MV-4-11 (cell line): ENCODE results near the gene URB1.
"Not testable (repeated sequence)": the region's sequence is repeated elsewhere in the genome, so short reads cannot be mapped to it uniquely, and the experiment has no call there.

ENCODE experiments used
- DNase-seq: peaks from one replicate; lab custom pipeline; 2025; lab: John Stamatoyannopoulos, UW

URB1 gene

DNA sequence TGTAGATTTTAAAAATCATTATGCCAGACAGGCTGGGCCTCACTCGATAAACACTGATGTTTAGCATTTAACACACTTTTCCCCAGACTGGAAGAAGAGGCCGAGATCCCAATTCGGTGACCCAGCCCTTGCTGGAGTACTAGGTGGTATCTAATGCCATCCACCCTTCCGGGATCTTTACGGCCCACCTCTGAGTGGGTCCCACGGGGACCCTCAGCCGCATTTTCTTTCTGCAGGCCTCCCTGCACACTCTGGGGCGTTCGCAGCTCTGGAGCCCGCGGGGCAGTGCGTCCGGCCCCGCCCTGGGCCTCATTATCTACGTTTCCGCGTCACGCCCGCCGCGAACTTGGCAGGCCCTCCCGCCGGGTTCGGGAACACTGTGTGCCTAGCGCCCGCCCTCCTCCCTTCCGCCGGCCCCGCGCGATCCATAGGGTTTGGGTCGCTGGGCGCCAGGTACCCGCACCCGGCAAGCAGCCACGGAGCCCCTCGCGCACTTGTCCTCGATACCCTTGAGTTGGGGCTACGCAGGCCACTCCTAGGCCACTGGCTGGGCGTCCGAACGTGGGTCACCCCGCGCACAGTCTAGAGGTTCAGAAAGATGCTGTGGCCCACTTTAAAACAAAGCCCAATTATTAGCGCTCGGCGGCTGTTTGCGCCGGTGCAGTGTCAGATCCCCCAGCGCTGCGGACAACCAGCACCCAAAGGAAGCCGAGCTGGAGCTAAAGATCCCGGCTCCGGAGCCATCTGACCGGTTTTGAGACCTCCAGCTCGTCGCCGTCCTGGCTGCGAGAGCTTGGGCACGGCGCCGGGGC is 18.7 kb upstream of the URB1 start:
- DNase-seq, result no peak

DNA sequence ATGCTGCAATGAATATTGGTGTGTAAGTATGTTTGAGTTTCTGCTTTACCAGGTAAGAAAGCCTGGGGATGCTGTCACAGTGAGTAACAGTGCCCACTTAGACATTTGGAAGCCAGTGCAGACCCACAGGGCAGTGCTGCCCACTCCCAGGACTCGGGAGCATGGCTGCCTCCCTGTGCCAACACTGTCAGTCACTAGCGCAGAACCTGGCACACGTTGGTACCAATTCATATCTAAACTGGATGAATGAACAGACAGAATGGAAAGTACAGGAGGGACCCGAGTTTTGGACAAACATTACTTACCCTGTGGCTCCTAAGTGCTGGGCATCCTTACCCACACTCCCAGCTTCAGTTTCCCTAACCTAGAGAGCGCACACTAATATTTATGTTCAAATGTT is 18.1 kb upstream of the URB1 start:
- no peak for DNase-seq

DNA sequence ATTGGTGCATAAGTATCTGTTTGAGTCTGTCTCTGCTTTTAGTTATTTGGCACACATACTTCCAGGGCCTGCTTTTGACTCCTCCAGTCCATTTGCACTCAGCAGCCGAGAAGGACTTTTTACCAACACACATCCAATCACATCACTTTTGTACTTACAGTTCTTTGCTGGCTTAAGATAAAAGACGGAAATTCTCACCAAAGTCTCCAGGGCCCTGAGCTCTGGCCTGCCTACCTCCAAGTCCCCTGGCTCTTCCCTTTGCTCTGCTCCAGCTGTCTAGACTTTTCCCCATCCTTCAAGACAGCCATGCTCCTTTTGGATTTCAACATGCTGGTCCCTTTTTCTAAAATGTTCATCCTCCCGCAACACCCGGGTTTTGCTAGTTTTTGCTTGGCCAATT is 17.5 kb upstream of the URB1 start:
- no peak for DNase-seq

DNA sequence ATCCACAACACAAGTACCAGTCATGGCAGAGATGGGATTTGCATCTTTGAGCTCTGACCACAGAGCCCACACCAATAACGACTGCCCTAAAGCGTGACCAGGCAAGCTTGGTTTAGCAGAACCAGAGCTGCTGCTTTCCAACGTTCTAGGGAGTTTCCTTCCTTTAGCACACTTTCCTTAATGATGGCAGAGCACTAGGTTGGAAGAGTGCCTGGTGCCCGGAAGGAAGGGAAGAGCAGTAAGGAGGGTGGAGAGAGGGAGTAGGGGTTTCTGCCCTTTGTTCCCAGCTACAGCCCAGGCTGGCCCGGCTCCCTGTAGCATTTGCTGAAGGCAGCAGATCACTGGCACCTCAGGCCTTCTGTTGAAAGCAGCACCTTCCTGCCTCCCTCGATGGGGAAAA is 13.6 kb upstream of the URB1 start:
- no peak for DNase-seq

DNA sequence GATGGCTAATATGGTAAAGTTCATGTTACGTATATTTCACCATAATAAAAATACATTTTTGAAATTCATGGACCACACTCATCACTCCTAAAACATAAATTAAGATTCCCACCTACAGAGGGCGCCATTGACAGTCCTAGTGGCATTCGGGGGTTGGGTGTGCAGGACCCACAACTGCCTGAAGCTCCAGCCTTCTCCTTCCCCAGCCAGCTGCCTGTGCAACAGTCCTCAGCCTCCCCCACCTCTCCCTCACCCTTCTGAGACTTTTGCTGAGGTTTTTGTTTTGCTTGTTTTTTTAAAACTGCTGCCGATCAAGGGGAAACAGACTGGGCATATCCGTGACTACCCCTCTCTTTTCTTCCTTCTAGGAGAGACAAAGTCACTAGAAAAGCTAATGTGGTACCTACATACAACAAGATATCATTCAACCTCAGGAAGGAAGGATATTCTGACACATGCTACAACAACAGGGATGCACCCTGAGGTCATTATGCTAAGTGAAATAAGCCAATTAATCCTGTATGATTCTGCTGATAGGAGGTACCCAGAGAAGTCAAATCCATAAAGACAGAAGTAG is 10.5 kb upstream of the URB1 start:
- DNase-seq, result peak; percentile 37

DNA sequence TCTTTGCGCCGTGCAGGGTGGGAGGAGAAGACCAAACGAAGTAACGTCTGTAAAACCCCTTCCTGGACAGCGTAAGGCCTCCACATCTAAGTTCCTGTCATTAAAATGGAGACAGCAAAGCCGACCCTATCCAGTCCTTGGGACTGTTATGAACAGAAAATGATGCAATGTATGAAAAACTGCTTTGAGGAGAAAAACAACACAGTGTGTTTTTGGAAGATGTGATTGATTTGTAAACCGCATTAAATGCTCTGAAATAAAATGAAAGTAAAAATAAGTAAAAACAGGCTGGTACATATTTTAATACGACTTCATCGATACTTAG is 827 bp upstream of the URB1 start:
- peak; percentile 80 for DNase-seq

DNA sequence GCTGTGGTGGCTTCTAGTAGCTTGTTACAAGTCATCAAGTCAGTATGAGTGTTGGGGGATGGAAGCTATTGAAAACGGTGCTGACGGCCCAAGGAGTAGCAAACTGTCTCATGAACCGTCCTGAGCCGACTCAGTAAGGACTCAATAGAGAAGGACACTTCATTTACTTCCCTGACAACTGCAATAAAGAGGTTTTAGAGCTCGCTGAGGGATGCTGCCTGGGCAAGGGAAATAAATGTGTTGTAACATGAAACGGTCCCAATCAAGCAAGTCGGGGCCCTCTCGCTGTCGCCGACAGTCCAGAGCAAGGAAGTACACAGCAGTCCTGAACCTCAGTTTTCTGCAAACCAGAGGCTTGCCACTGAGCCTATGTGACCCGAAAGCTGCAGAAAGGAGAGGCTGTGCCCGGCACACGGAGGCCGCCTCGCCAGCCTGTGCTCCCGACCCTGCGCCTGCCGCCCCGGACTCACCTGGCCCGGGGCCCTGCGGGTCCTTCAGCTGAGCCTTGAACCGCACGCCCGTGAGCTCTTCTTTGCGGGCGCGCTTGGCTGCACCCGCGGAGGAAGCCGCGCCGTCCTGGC is 423 bp downstream of the URB1 start:
- no peak for DNase-seq

DNA sequence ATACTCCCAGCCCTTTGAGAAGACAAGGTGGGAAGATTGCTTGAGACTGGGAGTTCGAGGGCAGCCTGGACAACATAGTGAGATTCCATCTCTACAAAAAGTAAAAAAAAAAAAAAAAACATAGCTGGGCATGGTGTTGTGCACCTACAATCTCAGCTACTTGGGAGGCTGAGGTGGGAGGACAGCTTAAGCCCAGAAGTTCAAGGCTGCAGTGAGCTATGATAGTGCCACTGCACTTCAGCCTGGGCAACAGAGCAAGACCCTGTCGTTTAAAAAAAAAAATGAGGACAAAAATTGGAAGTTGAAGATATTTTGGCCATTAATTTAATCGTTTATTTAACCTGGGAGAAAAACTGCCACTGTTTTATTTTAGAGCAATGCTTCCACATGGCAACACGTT is 1.1 kb downstream of the URB1 start:
- no peak for DNase-seq

DNA sequence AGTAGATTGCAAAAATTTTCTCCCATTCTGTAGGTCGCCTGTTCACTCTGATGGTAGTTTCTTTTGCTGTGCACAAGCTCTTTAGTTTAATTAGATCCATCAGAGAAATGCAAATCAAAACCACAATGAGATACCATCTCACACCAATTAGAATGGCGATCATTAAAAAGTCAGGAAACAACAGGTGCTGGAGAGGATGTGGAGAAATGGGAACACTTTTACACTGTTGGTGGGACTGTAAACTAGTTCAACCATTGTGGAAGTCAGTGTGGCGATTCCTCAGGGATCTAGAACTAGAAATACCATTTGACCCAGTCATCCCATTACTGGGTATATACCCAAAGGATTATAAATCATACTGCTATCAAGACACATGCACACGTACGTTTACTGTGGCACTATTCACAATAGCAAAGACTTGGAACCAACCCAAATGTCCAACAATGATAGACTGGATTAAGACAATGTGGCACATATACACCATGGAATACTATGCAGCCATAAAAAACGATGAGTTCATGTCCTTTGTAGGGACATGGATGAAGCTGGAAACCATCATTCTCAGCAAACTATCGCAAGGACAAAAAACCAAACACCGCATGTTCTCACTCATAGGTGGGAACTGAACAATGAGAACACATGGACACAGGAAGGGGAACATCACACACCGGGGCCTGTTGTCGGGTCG is 2.1 kb downstream of the URB1 start:
- not testable (repeated sequence) for DNase-seq

DNA sequence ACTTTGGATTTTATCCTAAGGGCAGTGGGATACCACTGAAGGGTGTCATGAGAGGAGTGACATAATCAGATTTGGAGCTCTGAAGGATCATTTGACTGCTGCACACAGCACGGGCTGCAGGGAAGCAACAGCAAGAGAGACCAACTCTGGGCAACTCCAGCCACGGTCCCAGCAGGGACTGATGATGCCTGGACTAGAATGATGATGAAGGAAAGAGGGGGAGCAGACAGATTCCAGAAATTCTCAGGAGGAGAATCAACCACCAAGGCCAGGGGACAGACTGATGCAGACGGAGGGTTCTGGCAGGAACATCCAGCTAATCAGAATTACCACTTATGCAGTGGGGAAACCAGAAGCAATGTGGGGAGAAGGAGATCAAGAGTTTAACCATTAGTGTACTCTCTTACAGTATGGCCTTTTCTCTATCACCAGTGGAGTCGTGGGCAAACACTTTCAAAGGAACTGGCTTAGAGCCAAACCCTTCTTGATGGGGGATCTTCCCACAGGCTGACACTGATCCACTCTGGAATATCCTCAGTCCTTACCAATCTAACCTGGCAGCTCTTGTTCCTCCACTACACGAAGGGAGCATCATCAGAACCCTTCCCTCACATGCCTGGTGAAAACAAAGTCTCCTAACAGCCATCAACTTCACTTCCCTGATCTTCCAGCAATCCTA is 3.3 kb downstream of the URB1 start:
- DNase-seq, result no peak

DNA sequence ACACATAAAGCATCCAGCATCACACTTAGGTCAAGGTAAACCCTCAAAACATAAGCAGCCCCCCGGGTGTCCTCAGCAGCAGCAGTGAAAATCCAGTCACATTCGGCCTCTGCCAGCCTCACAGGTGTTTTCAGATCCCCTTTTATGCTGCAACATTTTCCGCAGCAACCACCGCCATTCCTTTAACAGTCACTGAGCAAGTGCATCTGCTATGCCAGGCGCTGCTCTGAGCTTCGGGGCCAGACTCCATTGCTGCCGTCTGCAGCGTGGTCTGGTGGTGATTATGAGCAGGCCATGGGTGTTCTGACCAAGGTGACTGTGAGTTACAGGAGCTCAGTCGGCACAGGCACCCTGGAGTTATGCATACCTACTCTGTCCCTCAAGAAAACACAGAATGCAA is 4.5 kb downstream of the URB1 start:
- DNase-seq, result no peak

DNA sequence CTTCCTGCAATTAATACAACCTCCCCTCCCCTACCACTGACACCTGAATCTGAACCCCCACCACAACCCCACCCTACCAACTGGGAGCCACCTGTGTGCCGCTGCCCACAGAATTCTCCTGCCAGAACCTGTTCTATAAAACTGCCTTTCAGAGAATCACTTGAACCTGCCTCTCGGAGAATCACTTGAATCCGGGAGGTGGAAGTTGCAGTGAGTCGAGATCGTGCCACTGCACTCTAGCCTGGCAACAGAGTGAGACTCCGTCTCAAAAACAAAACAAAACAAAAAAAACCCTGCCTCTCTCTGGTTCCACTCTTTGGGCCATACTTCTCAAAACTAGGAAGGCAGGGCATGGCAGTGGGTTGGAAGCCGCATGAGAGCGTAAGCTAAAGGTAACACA is 5.7 kb downstream of the URB1 start:
- no peak for DNase-seq

DNA sequence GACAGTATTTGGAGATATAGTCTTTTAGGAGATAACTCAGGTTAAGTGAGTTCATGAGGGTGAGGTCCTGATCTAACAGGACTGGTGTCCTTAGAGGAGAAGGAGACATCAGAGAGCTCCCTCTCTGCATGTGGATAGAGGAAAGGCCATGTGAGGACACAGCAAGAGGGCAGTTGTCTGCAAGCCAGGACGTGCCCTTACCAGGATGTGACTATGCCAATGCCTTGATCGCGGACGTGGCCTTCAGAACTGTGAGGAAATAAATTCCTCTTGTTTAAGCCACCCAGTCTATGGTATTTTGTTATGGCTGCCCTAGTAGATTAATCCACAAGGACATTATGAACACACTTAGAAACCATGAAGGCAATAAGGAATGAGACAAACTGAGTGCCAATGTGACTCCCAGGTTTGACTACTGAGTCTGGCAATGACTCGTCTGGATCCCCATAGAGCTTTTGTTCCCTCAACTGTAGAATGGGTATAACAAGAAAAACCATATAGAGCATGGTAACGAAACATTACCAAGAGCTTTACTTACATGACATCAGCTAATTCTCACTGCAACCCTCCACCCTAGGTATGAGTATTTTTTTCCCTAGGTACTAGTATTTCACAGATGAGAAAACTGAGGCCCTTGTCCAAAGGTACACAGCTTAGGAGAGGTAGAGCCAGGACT is 6.5 kb downstream of the URB1 start:
- DNase-seq, result no peak

DNA sequence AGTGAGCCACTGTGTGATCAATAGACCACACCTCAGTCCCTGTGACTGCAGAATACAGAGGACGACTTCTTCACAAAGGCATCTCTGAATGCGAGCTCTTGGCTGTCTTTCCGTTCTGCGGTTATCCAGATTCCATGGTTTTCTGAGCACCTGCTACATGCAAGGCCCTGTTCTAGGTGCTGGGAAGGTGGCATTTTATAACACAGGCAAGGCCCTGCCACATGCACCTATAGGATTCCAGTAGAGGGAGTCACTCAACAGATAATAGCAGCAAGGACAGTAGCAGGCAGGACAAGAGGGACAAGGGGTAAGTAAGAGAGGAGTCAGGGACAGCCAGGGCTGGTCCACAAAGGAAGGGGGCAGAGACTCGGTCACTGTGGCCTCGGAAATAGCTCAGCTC is 9.0 kb downstream of the URB1 start:
- DNase-seq, result no peak

DNA sequence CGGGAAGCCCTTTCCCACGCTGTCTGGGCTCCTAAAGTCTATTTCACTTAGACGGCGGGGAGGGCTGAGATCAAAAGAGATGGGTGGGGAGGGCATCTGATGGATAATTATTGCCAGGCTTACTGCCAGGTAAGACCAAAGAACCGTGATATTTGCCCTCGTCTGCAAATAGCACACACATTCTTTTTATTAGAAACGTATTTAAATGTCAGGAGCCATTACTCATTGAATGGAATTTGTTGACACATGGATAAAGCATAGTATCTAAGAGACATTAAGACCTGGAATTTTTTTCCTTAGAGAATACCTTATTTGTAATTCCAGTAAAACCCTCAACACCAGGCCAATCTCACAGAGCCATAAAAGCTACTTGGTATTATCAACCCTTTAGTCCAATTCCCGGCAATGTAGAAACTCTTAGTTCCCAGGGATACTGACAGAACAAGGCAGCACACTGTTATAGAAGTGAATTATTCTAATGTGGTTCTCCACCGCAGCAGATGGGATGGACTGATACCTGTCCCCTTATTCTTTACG is 10.6 kb downstream of the URB1 start:
- no peak for DNase-seq

DNA sequence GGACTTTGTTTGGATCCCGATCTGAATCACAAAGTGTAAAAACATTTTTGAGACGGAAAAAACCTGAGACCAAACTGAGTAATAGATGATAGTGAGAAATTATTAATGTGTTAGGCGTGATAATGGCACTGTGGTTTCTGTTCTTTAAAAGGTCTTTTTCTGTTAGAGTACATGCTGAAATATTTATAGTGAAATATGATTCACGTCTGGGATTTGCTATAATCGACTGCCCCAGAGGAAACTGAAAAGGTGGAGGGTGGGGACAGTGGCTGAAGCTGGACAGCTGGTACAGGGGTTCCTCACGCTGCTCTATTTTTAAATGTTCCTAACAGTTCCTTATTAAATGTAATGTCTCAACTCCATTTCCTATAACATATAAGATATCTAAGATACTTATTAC is 11.2 kb downstream of the URB1 start:
- no peak for DNase-seq

DNA sequence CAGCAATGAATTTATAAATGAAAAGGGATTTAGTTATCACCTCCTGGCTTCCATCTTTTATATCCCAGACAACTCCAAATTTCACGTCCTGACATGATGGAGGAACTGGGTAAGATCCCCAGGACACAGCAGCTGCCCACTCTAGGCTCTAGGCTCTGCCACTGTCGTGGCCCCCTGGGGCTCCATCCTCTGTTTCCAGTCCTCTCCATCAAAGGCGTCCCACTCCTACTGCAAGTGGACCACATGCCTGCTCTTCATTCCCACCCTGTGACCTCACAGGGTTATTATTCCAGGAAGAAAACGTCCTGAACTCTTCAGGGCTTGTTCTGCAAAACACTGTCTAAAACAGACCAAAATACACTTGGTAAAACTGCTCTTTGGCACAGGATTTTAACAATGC is 11.9 kb downstream of the URB1 start:
- DNase-seq, result no peak

DNA sequence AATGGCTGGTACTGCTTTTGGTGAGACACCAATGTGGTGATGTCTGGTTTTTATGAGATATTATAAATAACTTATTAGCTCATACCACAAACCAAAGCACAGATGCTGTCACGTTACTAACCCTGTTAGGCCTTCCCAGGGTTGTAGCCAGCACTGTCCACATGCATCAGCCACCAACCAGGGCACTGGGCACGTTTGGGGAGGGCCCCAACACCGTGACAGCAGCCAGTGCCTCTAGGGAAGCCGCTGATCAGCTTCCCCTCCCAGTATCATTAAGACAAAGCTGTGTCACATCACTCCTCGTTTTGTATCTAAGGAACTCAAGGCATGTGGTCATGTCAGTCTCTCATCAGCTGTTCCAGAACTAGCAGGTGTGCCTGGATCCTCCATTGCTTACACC is 13.9 kb downstream of the URB1 start:
- no peak for DNase-seq

DNA sequence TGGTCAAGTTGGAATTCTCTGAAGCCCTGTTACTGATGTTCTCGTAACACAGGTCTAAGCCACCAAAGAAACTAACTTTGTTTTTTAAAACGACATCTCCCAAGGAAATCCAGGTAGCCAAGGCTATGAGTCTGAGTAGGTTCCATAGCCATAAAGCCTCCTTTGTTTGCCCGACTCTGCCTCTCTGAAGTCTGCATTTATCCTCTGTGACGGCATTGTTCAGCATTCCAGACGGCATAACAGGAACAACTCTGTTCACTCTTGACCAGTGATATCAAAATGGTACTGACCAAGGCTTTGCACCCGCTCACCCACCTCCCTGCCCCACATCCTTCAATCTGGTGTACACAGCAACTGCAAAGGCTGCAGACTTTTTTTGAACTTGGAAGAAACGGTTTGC is 14.8 kb downstream of the URB1 start:
- no peak for DNase-seq

DNA sequence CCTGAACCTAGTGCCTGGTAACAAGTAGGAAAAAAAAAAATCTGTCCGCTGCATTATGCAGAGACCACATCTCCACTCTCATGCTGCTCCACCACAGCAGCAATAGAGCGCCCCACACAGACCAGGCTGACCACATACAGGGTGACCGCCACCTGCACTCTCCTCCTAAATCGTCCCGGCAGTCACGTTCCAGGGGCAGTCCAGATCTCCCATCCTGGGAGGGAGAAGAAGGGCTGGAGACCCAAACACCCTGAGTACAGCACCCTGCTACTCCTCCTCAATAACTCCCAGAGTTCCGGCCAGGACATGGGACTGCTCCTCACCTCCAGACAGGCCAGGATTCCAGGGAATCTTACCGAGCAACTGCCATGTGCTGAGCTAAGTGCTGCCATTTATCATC is 15.3 kb downstream of the URB1 start:
- DNase-seq, result no peak

DNA sequence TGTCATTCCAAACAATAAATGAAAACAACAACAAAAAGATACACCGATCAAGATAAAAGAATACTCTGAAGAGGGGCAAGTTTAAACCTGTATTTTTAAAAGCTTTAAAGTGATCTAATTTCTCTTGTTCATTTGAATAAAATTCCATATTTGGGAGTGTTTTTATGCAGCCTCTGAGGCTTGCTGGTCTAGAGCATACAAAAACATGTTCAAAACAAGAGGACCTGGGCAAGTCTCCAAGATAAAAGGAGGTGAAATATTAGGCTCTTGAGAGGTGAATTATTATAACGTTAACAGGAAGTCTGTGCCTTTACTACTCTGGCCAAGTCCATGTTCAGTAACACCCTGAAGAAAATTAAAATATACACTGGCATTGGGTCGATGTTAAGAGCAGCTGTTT is 20.1 kb downstream of the URB1 start:
- DNase-seq, result no peak

DNA sequence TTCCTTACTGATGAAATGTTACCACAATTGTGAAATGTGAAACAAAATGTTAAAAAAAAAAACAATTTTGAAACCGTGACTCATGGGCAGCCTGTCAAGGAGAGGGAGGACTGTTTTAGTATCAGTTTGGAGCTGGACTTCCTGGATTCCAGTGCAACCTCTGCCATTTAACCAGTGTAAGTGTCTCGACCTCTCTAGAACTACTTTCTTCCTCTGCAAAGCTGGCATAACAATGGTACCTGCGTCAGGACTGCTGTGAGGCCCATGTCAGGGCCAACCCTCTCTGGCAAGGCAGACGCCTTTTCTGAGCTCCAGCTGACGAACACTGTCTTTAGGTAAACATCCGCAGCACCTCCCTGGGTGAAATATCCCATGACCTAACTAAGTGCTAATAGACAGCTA is 20.9 kb downstream of the URB1 start:
- peak; percentile 91 for DNase-seq
